GM12864 (cell line): Measurements from ENCODE around the gene C10orf143.
"Not testable (repeated sequence)": the region's sequence is repeated elsewhere in the genome, so short reads cannot be mapped to it uniquely, and the experiment has no call there.

ENCODE experiments used
- DNase-seq: peaks from one replicate; pipeline ENCODE4 v3.0.0-alpha.2; 2011; ENCODE audit warnings: low read depth
- H3K4me3 ChIP-seq: 2 replicates; pipeline ENCODE4 v1.5.1; 2011; ENCODE audit warnings: mild to moderate bottlenecking, low read depth, low read length, control low read depth
- CTCF ChIP-seq: IDR thresholded peaks from 2 replicates; pipeline ENCODE4 v1.5.1; 2011; ENCODE audit warnings: low read depth, mild to moderate bottlenecking, moderate library complexity, low read length, control low read depth, inconsistent platforms; ENCODE audit errors: missing control alignments

C10orf143 gene

GRCh38 chr10:130128922-130129321, 18.3 kb upstream of the C10orf143 start:
- no peak overlapping the region for H3K4me3 ChIP-seq
- no peak for TF ChIP-seq CTCF
- no peak for DNase-seq

- no peak for TF ChIP-seq CTCF
- no peak overlapping the region for H3K4me3 ChIP-seq
- no peak for DNase-seq
These were observed 17.6 kb upstream of the C10orf143 start for GRCh38 chr10:130128062-130128781.

GRCh38 chr10:130127364-130128061, 16.9 kb upstream of the C10orf143 start:
- TF ChIP-seq CTCF, result peak; percentile 82
- DNase-seq, result no peak
- H3K4me3 ChIP-seq, result no peak overlapping the region

- TF ChIP-seq CTCF, result no peak
- H3K4me3 ChIP-seq, result no peak overlapping the region
- DNase-seq, result no peak
These were observed 11.0 kb upstream of the C10orf143 start for GRCh38 chr10:130121486-130122079.

GRCh38 chr10:130117535-130117934, 6.9 kb upstream of the C10orf143 start:
- not testable (repeated sequence) for H3K4me3 ChIP-seq, DNase-seq

- not testable (repeated sequence) for DNase-seq, H3K4me3 ChIP-seq
These were observed 6.3 kb upstream of the C10orf143 start for GRCh38 chr10:130116942-130117341.

- TF ChIP-seq CTCF, result no peak
- DNase-seq, result no peak
- no peak overlapping the region for H3K4me3 ChIP-seq
These were observed 2.2 kb upstream of the C10orf143 start for GRCh38 chr10:130112821-130113220.

GRCh38 chr10:130111852-130112180, 1.2 kb upstream of the C10orf143 start:
- no peak for DNase-seq
- TF ChIP-seq CTCF, result no peak
- H3K4me3 ChIP-seq, result peak overlapping the region; percentile 82
